Measurements from ENCODE around the gene KDSR.

Gene KDSR

DNA sequence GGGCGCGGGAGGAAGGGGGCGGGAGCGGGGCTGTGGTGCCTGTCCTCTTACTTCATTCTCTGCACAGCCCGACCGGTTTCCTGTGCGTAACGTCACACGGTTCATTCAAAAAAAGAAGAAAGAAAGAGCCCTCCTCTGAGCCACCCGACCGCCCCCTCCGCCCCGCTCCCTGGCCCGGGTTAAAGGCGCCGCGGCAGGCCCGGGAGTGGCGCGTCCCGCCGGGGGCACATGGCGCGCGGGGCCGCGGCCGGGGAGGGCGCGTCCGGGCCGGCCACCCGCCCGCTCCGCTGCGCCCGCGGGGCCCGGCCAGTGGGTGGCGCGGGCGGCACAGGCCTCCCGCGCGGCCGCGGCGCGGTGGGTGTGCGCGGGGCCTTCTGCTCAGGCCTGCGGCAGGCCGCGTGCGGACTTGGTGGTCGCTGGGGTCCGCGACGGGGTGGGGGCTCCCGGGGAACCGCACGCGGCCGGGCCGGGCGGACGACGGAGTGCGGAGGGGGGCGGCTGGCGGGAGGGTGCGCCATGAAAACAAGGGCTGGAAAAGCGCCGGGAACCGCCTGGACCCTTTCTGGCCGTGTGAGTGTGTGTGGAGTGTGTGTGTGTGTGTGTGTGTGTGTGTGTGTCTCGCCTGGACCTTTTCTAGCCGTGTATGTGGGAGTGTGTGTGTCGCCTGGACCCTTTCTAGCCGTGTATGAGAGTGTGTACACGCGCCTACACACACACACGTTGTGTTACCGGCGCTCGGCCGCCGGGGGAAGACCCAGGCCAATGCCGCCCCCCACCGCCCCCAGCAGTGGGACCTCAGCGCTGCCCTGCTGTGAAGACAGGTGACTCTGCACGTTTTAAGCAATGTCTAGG, 46.7 kb downstream of the KDSR start:
- FAIRE-seq, result no peak

DNA sequence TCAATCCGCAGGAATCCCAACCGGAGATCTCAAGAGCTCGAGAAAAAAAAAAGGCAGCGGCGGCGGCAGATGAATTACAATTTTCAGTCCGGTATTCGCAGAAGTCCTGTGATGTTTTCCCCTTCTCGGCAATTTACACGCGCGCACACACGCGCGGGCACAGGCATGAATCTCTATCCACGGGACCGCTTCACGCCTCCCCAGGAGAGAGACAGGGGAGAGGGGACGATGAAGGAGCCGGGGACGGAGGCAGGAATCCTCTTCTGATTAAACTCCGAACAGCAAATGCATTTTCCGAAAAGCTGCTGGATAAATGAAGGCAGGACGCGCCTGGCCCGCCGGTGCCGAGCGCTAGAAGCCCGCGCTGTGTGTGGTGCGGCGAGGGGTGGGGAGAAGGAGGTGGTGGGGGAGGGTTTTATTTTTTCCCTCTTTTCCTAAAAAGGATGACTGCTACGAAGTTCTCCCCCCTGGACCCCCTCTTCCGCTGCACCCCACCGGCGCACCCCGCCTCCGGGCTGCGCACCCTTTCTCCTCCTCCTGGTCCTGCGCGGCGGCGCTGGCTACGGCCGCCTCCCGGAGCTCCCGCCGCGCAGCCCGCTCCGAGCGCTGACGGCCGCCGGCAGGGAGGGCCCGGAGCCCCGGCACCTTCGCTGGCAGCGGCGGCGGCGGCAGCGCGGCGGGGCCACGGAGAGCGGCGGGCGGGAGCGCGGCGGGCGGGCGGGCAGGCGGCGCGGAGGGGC, 47.5 kb downstream of the KDSR start, which contains the start of gene BCL2:
Gene BCL2, minus strand, starts transcription at position 387 of the 740 bp plus-strand sequence.
- FAIRE-seq, result no peak

DNA sequence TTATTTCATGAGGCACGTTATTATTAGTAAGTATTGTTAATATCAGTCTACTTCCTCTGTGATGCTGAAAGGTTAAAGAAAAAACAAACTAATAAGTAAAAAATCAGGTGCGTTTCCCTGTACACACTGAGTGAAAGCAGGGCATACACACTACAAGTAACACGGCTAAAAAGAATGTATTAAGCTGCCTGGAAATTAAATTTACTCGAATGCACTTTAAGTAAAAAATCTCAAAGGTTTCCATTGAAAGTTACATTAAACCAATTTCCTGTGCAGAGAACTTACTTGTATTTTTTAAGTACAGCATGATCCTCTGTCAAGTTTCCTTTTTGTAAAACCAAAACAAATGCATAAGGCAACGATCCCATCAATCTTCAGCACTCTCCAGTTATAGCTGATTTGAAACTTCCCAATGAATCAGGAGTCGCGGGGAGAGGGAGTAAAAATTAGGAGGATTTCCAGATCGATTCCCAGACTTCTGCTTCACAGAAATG, 48.1 kb downstream of the KDSR start:
- no peak for FAIRE-seq

DNA sequence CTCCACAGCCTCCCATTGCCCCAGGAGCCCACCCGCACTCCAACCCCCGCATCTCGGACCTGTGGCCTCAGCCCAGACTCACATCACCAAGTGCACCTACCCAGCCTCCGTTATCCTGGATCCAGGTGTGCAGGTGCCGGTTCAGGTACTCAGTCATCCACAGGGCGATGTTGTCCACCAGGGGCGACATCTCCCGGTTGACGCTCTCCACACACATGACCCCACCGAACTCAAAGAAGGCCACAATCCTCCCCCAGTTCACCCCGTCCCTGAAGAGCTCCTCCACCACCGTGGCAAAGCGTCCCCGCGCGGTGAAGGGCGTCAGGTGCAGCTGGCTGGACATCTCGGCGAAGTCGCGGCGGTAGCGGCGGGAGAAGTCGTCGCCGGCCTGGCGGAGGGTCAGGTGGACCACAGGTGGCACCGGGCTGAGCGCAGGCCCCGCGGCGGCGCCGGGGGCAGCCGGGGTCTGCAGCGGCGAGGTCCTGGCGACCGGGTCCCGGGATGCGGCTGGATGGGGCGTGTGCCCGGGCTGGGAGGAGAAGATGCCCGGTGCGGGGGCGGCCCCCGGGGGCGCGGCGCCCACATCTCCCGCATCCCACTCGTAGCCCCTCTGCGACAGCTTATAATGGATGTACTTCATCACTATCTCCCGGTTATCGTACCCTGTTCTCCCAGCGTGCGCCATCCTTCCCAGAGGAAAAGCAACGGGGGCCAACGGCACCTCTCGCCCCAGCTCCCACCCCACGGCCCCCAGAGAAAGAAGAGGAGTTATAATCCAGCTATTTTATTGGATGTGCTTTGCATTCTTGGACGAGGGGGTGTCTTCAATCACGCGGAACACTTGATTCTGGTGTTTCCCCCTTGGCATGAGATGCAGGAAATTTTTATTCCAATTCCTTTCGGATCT, 48.8 kb downstream of the KDSR start:
- no peak for FAIRE-seq

DNA sequence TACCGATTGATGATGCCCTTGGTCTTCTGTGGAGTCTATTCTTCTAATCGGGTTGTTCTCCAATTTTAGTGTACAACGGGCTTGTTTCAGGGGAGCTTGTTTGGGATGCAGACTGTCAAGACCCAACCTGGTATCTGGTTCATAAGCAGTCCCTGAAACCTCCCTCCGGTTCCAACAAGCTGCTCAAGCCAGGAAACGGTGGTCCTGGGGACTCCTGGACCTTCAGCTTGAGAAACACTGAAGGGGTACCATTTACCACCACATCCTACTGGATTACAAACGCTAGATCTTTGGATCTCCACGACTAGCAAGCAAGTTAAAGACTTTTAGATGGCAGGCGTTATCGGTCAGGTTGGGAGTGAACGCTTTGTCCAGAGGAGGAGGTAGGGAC, 49.5 kb downstream of the KDSR start:
- FAIRE-seq, result no peak

DNA sequence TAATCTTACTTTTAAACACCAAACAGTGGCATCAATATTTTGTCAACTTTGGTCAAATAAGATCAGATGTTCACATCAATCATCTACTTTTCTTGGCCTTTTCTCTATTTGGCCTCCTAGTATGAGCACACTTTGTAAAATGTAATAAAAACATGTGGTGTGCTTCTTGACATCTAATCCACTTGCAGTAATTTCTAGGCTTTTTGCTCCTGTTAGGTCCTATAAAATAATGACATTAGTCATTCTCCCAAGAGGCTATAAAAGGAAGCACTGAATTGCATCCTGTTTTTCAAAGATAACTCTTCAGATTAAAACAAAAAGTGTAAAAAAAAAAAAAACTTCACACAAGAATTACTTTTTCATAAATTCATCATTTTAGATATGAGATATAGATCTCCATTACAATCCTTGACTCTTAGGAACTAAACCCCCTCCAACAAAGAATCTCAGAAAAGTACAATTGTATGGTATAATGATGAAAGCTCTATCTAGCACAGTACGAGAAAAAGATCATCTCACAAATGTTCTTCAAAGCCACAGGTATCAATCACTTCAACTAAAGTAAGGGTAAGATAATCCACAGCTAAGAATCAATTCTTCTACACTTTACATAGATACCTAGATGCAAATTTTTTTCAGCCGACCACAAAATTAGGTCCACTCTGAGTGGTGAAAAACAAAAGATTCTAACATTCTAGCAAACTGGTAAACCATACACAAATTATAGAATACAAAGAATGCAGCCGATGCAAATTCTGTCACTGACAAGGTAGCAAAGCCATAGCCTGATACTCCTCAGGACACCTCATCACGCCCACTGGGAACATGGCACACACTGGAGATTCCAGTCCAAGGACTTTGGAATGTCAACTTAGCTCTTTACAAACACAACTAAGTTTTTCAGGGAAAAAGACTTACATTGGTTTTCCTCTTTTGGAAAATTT, 50.1 kb downstream of the KDSR start:
- peak; percentile 5 for FAIRE-seq

DNA sequence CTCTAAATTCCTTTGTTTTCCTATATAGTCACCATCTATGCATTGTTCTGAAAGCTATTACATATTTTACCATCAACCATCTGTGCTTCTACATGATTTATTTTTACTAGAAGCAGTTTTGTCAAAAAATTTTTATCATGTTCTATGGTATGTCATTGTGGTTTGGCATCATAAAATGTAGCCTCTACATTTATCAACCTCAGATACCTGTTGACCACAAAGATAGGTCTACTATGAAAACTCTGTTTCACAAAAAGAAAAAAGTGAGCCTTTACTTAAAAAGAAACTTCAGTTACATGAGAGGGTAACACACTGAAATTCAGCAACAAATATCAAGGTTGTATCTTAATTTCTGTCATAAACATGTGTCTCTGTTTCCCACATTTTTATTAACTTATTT, 51.1 kb downstream of the KDSR start:
- FAIRE-seq, result no peak

DNA sequence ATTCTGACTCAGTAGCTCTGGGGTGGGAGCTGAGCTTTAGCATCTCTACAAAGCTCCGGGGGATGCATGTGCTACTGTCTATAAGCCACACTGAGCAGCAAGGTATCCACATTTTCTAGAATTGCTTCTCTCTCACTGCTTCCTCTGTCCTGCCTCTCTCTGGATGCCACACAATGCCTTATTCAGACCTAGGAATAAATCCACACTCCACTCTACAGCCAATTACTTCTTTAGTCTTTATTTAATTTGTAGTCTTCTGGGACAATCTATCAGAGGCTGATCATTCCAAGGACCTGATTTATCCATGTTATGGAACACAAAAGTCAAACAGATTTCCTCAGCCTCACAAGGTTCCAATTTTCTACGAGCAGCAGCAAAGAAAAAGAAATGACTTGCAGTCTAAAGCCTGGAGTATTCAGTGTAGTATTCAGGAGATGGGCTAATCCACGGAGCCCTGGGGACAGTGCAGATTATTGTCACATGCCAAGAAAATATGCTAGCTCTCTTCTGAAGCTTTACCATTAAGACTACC, 51.8 kb downstream of the KDSR start:
- FAIRE-seq, result no peak

DNA sequence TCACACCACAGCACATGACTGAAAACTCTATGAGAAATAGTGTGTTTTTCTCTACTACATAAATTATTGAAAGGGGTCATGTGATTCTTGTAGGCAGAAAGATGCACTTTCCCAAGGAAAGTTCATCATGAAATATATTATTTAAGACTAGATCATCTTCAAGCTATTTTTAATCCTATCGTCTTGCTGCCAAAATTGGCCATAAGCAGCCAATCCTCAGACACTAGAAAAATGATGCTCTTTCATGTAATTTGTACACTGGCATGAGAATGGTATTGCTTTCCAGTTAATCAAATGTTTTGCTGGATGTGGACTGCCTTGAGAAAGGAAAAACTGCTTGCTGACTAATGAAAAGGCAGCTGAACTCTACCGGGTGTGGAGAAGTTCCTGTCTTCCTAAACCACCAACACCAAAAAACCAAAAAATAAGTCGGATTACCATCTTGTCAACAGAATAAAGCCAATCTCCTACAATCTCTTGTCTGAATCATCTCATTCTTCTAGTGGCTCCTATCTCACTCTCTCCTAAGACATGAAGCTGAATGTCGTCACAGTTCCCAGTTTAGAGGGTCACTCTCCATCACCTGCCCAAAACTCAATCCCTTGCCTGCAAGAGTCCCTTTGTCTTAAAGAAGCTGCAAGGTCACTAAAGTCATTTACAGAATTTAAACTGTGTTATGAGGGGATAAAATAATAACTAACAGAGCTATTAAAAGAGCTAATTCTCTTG, 52.8 kb downstream of the KDSR start:
- FAIRE-seq, result no peak

DNA sequence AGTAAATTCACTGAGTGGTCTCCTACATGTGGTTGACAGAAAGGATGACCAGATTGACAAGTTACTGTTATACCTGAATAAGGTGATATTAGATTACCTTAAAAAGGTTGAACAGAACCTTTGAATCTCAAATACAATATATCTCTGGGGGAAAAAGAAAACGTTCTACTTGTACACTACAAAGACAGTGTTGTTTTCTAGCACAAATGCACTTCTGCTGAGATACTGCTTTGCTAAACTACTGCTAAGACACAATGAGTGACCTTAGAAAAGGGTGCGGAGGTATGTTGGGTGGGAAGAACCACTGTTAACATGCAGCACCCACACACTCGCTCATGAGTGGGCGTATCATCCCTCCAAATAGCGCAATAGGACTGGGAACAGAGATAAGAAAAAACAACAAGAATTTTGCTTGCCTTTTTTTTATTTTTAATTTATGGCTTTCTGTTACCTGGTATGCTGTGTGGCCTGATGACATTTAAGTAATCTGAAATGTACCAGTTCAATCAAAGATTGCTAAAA, 53.5 kb downstream of the KDSR start:
- no peak for FAIRE-seq

DNA sequence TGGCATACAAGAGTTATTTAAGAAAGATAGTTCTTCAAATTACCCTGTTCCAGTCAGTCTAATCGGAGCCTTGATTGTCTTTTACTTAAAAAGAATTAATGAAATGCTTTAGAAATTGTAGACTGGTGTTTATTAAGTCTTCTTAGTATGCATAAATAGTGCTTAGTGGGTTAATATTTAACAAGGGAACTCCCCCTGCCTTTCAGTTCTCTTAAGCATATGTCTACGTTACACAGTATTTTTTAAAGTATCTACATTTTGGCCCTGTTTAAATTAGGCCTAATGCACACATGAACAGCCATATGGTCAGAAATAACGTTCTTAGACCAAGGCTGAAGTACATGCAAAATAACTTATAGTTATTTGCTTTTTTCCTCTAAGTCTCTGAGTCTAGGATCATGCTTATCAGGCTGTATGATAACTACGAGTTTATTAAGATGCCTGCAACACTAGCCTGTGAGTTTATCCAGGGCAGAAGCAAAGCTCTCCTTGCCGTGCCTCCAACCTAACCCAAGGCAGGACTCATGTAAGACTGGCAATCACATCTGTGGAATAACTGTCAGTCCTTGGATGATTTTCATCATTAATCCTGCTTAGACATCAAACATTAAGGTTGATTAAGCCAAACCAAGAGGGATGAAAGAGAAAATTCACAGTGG, 54.1 kb downstream of the KDSR start:
- FAIRE-seq, result no peak

DNA sequence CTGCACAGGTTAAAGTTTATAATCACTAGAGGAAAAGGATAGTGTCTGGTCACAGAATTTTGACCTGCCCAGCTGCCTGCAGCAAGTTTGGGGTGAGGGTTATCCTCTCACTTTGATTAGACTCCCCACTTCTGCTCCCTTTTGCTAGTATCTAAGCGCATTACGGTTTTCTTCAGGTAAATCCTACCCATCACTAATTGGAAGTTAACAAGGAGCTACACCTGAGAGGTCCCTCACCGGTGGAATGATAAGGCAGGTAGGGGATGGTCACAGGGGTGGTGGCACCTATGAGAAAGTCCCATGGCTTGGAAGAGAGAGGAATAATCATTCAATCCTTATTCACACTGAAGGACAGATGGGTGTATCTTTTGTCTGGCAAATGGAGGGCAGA, 55.0 kb downstream of the KDSR start:
- no peak for FAIRE-seq

DNA sequence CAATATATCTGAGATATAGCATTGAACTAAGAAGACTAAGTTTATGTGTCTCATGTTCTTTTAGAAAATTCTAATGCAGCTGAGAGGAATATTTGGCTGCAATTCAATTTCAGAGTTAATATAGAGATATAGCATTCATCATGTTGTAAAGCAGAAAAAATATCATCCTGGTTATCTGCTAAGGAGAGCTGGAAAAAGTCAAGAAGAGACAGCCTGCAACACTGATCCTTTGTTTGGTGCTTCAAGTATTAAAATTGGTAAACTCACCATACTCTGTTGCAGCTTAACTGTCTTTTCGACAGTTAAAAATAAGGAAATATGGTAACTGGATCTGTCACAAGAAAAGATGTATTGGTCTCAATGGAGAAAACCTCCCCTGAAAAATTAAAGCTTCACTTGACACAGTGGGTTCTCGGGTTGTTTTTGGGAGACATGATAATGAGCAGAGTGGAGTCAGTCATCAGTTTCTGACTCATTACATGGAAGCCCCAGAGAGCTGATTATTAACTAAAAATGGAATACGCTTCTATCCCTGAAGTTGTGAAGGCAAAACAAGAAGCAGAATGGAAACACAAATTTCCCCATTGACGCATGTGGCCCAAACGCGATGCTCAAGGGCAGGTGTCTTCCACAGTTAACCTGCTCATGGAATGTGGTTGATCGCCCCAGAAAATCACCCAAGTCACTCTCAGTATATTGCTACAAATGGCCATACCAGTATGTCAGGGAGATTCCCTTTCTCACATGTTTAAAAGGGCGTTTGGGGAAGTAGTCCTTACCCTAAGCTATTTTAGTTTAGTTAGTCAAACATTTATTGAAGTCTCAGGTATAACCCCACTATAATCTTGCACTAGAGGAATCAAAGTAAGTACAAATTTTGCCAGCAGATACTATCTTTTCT, 55.6 kb downstream of the KDSR start:
- FAIRE-seq, result no peak

DNA sequence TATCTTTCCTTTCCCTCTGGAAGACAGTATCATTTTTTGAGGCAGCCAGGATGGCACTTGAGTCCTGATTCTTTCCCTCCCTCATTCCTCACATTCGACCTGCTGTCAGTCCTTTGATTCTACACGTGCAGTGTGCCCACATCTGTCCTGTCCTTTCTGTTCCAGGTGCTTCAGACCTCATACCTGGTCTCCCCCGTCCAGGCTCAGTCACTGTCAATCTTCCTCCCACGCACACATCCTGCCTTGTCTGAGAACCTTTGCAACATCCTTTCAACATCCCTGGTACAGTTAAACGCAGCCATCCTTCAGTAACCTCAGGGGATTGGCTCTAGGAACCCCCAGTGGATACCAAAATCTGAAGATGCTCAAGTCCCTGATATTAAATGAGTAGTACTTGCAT, 57.6 kb downstream of the KDSR start:
- FAIRE-seq, result no peak

DNA sequence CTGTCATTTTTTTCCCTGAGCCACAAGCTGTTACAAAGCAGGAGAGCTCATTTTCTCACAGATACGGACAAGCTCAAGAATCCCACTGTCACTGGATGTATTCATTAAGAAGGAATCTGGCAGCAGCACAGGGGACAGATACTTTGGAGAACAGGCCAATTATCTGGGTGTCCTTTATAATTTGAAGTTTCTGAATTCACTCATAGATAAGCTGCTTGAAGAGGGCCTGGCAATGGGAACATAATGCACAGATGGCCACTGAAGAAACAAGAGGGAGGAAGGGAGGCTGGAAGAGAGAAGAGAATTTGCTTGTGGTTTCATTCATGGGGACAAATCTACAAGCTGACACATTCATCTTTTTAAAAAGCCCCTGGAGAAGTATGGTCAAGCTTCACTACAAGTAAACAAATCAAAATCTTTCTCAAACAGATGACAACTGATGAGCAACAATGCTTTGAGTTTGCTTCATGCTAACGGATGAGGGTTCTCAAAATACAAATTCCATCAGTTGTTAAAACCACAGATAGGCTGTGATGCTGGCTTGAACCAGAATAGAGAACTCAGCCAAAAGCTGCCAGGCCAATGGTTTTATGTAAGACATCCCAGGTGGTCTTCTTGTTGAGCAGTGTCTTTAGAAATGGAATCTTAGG, 59.3 kb downstream of the KDSR start:
- FAIRE-seq, result no peak

DNA sequence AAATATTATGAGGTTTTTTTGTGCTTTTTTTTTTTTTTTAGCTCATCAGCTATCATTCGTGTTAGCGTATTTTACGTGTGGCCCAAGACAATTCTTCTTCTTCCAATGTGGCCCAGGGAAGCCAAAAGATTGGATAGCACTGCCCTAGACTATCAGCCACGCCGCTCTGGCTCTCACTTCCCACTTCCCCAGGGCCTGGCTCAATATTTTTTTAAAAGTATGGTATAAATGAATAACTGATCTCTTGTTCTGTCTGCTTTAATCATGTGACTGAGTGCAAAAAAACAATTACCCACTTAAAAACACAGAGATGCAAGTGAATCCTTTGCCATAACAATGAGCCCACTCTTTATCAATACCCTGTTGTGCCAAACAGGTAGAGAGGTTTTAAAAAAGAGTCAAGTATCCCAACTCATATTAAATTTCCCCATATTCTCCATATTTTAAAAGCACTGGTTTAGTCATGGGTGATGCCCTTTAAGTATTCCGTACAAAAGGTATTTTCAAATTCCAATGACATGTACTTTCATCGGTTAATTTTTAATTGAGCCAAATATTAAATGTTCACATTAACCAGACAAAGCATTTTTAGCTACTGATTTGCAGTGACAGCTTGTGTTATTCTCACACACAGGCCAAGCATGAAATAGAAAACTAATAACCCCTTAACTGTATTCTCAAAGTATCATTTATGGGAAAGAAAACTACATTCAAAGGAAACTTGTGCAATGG, 60.0 kb downstream of the KDSR start:
- FAIRE-seq, result no peak

DNA sequence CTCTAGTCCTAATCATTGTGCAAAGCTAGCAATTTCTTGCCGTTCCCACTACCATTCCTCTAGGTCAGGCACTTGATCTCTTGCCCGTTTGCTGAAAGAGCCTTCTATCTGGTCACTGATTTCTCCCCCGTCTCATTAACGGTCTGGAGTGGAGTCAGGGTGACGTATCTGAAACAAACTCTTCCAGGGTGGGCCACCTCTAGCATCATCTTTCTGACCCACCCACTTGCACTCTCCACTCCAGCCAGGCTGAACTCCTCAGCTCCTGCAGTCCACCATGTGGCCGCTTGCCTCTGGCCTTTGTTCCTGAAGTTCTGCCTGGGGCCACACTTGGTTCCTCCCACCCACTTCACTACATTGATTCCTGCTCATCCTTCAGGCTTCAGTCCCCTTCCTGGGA, 60.8 kb downstream of the KDSR start:
- FAIRE-seq, result no peak

DNA sequence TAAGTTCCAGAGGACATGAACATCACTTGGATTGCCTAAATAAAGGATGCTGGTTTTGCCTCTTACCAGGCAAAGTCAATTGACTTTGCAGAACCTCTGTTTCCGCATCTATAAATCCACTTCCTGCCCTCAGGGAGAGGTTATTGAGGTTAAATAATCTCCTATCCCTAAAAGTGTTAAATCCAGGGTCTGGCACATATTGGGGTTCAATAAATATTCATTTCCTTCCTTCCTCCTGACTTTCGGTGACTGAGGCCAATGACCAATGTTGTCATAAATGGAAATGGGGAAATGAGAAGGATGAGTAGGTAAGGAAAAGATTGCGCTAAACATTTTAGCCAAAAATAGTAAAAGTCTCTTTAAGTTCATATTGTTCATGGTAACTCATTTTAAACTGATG, 63.5 kb downstream of the KDSR start:
- FAIRE-seq, result no peak
